Fibroblast of the aortic adventitia (primary cell): ENCODE data around the gene FBRS. TPM values are rescaled to one million over a fixed set of nuclear protein-coding genes. Genes with fewer than 3 reads are reported as not detected.

Source experiments
- DNase-seq: peaks from one replicate; pipeline ENCODE4 v3.0.0-alpha.2; 2010; ENCODE audit warnings: low read depth
- H3K4me3 ChIP-seq: 2 replicates; pipeline ENCODE4 v1.5.1; 2011; ENCODE audit warnings: low read depth, mild to moderate bottlenecking, control low read depth, low read length, moderate library complexity
- CTCF ChIP-seq: IDR thresholded peaks from 2 replicates; pipeline ENCODE4 v1.5.1; 2011; ENCODE audit warnings: mild to moderate bottlenecking, low read length, control low read depth, inconsistent platforms; ENCODE audit not compliant: insufficient read depth
- total RNA-seq: library from RNA; depleted of rRNA; stranded (reverse); fragments of >200 nt; gene quantifications from 2 replicates; pipeline ENCODE4 v1.2.3, GENCODE V29; 2012; ENCODE audit warnings: low replicate concordance

The FBRS gene
- total RNA-seq, 1 donor = 18.3 TPM

- peak overlapping the region; percentile 92 for H3K4me3 ChIP-seq
- no peak for TF ChIP-seq CTCF
- DNase-seq = no peak
These were observed 1.5 kb downstream of the FBRS start for GRCh38 chr16:30659507-30660423.

GRCh38 chr16:30660424-30661261, 2.4 kb downstream of the FBRS start:
- peak overlapping the region; percentile 92 for H3K4me3 ChIP-seq
- TF ChIP-seq CTCF = no peak
- DNase-seq = no peak

GRCh38 chr16:30662449-30662848, 4.2 kb downstream of the FBRS start:
- no peak for TF ChIP-seq CTCF
- no peak overlapping the region for H3K4me3 ChIP-seq

GRCh38 chr16:30663038-30663437, 4.8 kb downstream of the FBRS start:
- TF ChIP-seq CTCF = no peak
- no peak overlapping the region for H3K4me3 ChIP-seq
- no peak for DNase-seq

More at GRCh38 chr16:30662449-30662848, 4.2 kb downstream of the FBRS start:
- no peak for DNase-seq

DNA sequence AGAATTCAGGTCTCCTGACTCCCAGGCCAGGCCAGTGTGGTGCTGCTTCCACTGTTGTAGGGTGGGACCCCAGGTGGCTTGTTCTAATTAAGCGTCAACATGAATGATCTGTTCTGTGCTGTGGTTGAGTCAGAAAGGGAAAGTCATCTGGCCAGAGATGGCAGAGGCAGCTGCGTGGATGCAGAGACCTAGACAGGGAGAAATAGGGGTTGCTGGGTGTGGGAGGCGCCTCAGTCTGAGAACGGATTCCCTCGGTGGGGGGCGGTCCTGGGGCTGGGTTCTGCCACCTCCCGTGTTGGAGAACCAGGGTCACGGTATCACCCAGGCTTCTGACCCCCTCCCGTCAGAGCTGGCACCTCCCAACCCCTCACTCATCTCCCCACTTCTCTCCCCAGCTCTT, 5.6 kb downstream of the FBRS start:
- no peak overlapping the region for H3K4me3 ChIP-seq
- no peak for DNase-seq
- TF ChIP-seq CTCF = no peak

DNA sequence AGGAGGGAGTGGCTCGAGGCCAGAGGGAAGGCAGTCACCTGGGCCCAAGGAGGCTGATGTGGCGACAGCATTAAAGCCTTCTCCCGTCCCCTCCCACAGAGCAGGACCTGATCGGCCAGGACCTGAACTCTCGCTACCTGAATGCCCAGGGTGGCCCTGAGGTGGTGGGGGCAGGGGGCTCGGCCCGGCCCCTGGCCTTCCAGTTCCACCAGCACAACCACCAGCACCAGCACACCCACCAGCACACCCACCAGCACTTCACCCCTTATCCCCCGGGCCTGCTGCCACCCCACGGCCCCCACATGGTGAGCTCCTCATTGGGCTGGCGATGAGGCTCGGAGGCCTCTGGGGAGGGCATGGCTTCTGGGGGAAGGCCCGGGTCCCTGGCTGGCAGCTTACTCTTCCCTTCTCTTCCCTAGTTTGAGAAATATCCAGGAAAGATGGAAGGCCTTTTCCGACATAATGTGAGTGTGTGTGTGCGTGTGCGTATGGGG, 6.4 kb downstream of the FBRS start:
- TF ChIP-seq CTCF = no peak
- DNase-seq = no peak
- no peak overlapping the region for H3K4me3 ChIP-seq
